ENCODE measurements around the gene WASHC3. TPM values are rescaled to one million over a fixed set of nuclear protein-coding genes. Genes with fewer than 3 reads are reported as not detected.

WASHC3 gene
- 113 and 136 TPM in 2 replicates for total RNA-seq

GRCh38 chr12:102061560-102062418 lies at the start of gene WASHC3:
WASHC3 (minus strand) TSS chr12:102061991; CDS start chr12:102061962, 29 bp downstream.
- Histone ChIP-seq H3K79me2 (ENCODE audit: insufficient read depth, low read length) (peaks cover 13% of the 10 kb centered on the region), H3K36me3 (ENCODE audit: insufficient read depth, low read length) (peaks cover 11% of the 10 kb centered on the region), H3K4me1 (ENCODE audit: insufficient read depth, low read length) (peaks cover 8% of the 10 kb centered on the region), H3K4me2 (ENCODE audit: insufficient read depth, low read length) (peak within 1 kb of the TSS; percentile 82), H3K4me3 (ENCODE audit: insufficient read depth, low read length) (peak within 1 kb of the TSS; percentile 95), H2AFZ (ENCODE audit: low read length) (peak within 1 kb of the TSS; percentile 96), H4K20me1 (ENCODE audit: insufficient read depth, low read length) (no peaks in the 10 kb centered on the region), H3K9me3 (ENCODE audit: low read depth, low read length) (no peaks in the 10 kb centered on the region), H3K27me3 (ENCODE audit: insufficient read depth, low read length) (no peaks in the 10 kb centered on the region), H3K27ac (ENCODE audit: low read depth, low read length) (peak within 1 kb of the TSS; percentile 86)
- no peak for TF ChIP-seq CTCF (IDR thresholded peaks at IDR 0.05; ENCODE audit: extremely low read depth, low read depth, low read length)
- DNase-seq (ENCODE audit: insufficient read length, low spot score, missing footprints): peak; percentile 67

- Histone ChIP-seq H3K27ac (ENCODE audit: low read depth, low read length) (no peak overlapping the region), H2AFZ (ENCODE audit: low read length) (no peak overlapping the region), H3K4me2 (ENCODE audit: insufficient read depth, low read length) (no peak overlapping the region), H3K36me3 (ENCODE audit: insufficient read depth, low read length) (peaks cover 33% of the 10 kb centered on the region), H3K4me1 (ENCODE audit: insufficient read depth, low read length) (no peaks in the 10 kb centered on the region), H3K4me3 (ENCODE audit: insufficient read depth, low read length) (no peak overlapping the region), H4K20me1 (ENCODE audit: insufficient read depth, low read length) (no peaks in the 10 kb centered on the region), H3K27me3 (ENCODE audit: insufficient read depth, low read length) (no peaks in the 10 kb centered on the region), H3K9me3 (ENCODE audit: low read depth, low read length) (no peaks in the 10 kb centered on the region), H3K79me2 (ENCODE audit: insufficient read depth, low read length) (no peaks in the 10 kb centered on the region)
- DNase-seq (ENCODE audit: insufficient read length, low spot score, missing footprints): no peak
- TF ChIP-seq CTCF (IDR thresholded peaks at IDR 0.05; ENCODE audit: extremely low read depth, low read depth, low read length): no peak
Observed at GRCh38 chr12:102110782-102111181, 49.0 kb upstream of the WASHC3 start.

- Histone ChIP-seq H4K20me1 (ENCODE audit: insufficient read depth, low read length) (no peaks in the 10 kb centered on the region), H3K27me3 (ENCODE audit: insufficient read depth, low read length) (no peaks in the 10 kb centered on the region), H3K4me2 (ENCODE audit: insufficient read depth, low read length) (no peak overlapping the region), H3K36me3 (ENCODE audit: insufficient read depth, low read length) (peaks cover 42% of the 10 kb centered on the region), H3K9me3 (ENCODE audit: low read depth, low read length) (no peaks in the 10 kb centered on the region), H3K4me3 (ENCODE audit: insufficient read depth, low read length) (no peak overlapping the region), H3K4me1 (ENCODE audit: insufficient read depth, low read length) (no peaks in the 10 kb centered on the region), H3K27ac (ENCODE audit: low read depth, low read length) (no peak overlapping the region), H3K79me2 (ENCODE audit: insufficient read depth, low read length) (no peaks in the 10 kb centered on the region), H2AFZ (ENCODE audit: low read length) (no peak overlapping the region)
- no peak for DNase-seq (ENCODE audit: insufficient read length, low spot score, missing footprints)
- no peak for TF ChIP-seq CTCF (IDR thresholded peaks at IDR 0.05; ENCODE audit: extremely low read depth, low read depth, low read length)
Observed at GRCh38 chr12:102107970-102108369, 46.2 kb upstream of the WASHC3 start.

GRCh38 chr12:102106905-102107304 lies 45.1 kb upstream of the WASHC3 start:
- H3K36me3 ChIP-seq (ENCODE audit: insufficient read depth, low read length): peaks cover 41% of the 10 kb centered on the region
- no peaks in the 10 kb centered on the region for H3K79me2 ChIP-seq (ENCODE audit: insufficient read depth, low read length)
- DNase-seq (ENCODE audit: insufficient read length, low spot score, missing footprints): no peak
- TF ChIP-seq CTCF (IDR thresholded peaks at IDR 0.05; ENCODE audit: extremely low read depth, low read depth, low read length): no peak
- H3K9me3 ChIP-seq (ENCODE audit: low read depth, low read length): no peaks in the 10 kb centered on the region
- H4K20me1 ChIP-seq (ENCODE audit: insufficient read depth, low read length): no peaks in the 10 kb centered on the region
- no peak overlapping the region for H3K4me2 ChIP-seq (ENCODE audit: insufficient read depth, low read length)
- no peak overlapping the region for H3K4me3 ChIP-seq (ENCODE audit: insufficient read depth, low read length)
- H3K27ac ChIP-seq (ENCODE audit: low read depth, low read length): no peak overlapping the region
- H3K27me3 ChIP-seq (ENCODE audit: insufficient read depth, low read length): no peaks in the 10 kb centered on the region
- no peak overlapping the region for H2AFZ ChIP-seq (ENCODE audit: low read length)
- H3K4me1 ChIP-seq (ENCODE audit: insufficient read depth, low read length): no peaks in the 10 kb centered on the region

All from osteoblast (primary cell).